Activated CD8-positive, alpha-beta T cell treated with anti-CD3 and anti-CD28 coated beads for 36 hours (primary cell): ENCODE results near the gene PRSS33. TPM values are rescaled to one million over a fixed set of nuclear protein-coding genes. Genes with fewer than 3 reads are reported as not detected.

Source experiments
- ATAC-seq: fragments of 200-7000 bp; cut with Tn5 transposase; one replicate; pipeline ENCODE4 v1.10.0; 2021; ENCODE audit warnings: mild to moderate bottlenecking, moderate library complexity
- CTCF ChIA-PET: fragments of 350-600 bp; sonication (Branson Sonifier 250); formaldehyde crosslinking; loops from one replicate; lab custom pipeline; 2021; ENCODE audit warnings: antibody characterized with exemption; lab: Charles Lee
- POLR2A ChIA-PET: fragments of 350-600 bp; sonication (Branson Sonifier 250); formaldehyde crosslinking; loops from one replicate; lab custom pipeline; 2021; ENCODE audit warnings: antibody characterized with exemption; lab: Charles Lee
- DNase-seq: peaks from one replicate; pipeline ENCODE4 v3.0.0-alpha.2; 2020
- H3K27ac Mint-ChIP-seq: one replicate; pipeline ENCODE4 v1.8.0; 2021; ENCODE audit warnings: mild to moderate bottlenecking, mixed read lengths
- H3K27me3 Mint-ChIP-seq: one replicate; pipeline ENCODE4 v1.8.0; 2021; ENCODE audit warnings: mixed read lengths
- H3K36me3 Mint-ChIP-seq: one replicate; pipeline ENCODE4 v1.8.0; 2021; ENCODE audit warnings: low read depth, mixed read lengths
- H3K4me1 Mint-ChIP-seq: one replicate; pipeline ENCODE4 v1.8.0; 2021; ENCODE audit warnings: low read depth, mixed read lengths
- H3K4me3 Mint-ChIP-seq: one replicate; pipeline ENCODE4 v1.8.0; 2021; ENCODE audit warnings: mild to moderate bottlenecking, moderate library complexity, mixed read lengths
- H3K9me3 Mint-ChIP-seq: one replicate; pipeline ENCODE4 v1.8.0; 2021; ENCODE audit warnings: mixed read lengths
- CTCF ChIP-seq: fragments of 200-600 bp; IDR thresholded peaks from one replicate; pipeline ENCODE4 v1.8.0; 2022; ENCODE audit warnings: antibody characterized with exemption, mild to moderate bottlenecking
- intact Hi-C: fragments of 100-400 bp; cut with micrococcal nuclease; formaldehyde crosslinking; loops from one replicate; pipeline ENCODE4 v1.10.0; 2022
- total RNA-seq, 2 experiments: library from RNA; stranded (reverse); gene quantifications; one replicate each; pipeline ENCODE4 v1.2.3, GENCODE V29; 2021

PRSS33 gene
- total RNA-seq, 2 experiments from 2014 or later: 0.29 TPM; not detected in 1

GRCh38 chr16:2803545-2804195 is 16.3 kb upstream of the PRSS33 start:
- no peak for ATAC-seq
- H3K27ac Mint-ChIP-seq: no peak overlapping the region
- TF ChIP-seq CTCF: no peak
- no peak for DNase-seq
- H3K4me3 Mint-ChIP-seq: no peak overlapping the region
- H3K9me3 Mint-ChIP-seq: peaks cover 7% of the 10 kb centered on the region
- no peaks in the 10 kb centered on the region for H3K36me3 Mint-ChIP-seq
- H3K4me1 Mint-ChIP-seq: no peaks in the 10 kb centered on the region
- H3K27me3 Mint-ChIP-seq: peaks cover 2% of the 10 kb centered on the region
- ChIA-PET POLR2A (no interaction called here), CTCF (no interaction called here)
- intact Hi-C loops: no loop called here

- intact Hi-C loops: no loop called here
- DNase-seq: no peak
- TF ChIP-seq CTCF: no peak
- no peak for ATAC-seq
- no peak overlapping the region for H3K27ac Mint-ChIP-seq
- no peak overlapping the region for H3K4me3 Mint-ChIP-seq
- H3K27me3 Mint-ChIP-seq: no peaks in the 10 kb centered on the region
- peaks cover 7% of the 10 kb centered on the region for H3K9me3 Mint-ChIP-seq
- no peaks in the 10 kb centered on the region for H3K4me1 Mint-ChIP-seq
- POLR2A ChIA-PET: interaction anchor here (0.8 to 1.2 kb wide), 2 partner anchors 17 to 48 kb away, joined by 3 read pairs; partner anchors contain the start of gene PRSS21
- CTCF ChIA-PET: interaction anchor here (1.5 to 1.6 kb wide), 2 partner anchors 8 to 127 kb away, joined by 4 to 6 read pairs; no protein-coding TSS in a partner anchor
- no peaks in the 10 kb centered on the region for H3K36me3 Mint-ChIP-seq
Observed at GRCh38 chr16:2799859-2800226, 12.5 kb upstream of the PRSS33 start.

- no peak for ATAC-seq
- Mint-ChIP-seq H3K27ac (no peak overlapping the region), H3K4me3 (no peak overlapping the region), H3K9me3 (peaks cover 7% of the 10 kb centered on the region), H3K36me3 (no peaks in the 10 kb centered on the region), H3K27me3 (peaks cover 4% of the 10 kb centered on the region), H3K4me1 (no peaks in the 10 kb centered on the region)
- intact Hi-C loops: no loop called here
- DNase-seq: no peak
- CTCF ChIA-PET: no interaction called here
- no peak for TF ChIP-seq CTCF
- POLR2A ChIA-PET: no interaction called here
Observed at GRCh38 chr16:2799205-2799858, 12.0 kb upstream of the PRSS33 start.

- Mint-ChIP-seq H3K27me3 (peaks cover 4% of the 10 kb centered on the region), H3K4me1 (no peaks in the 10 kb centered on the region), H3K9me3 (peaks cover 5% of the 10 kb centered on the region), H3K4me3 (no peak overlapping the region), H3K27ac (no peak overlapping the region), H3K36me3 (no peaks in the 10 kb centered on the region)
- ATAC-seq (no peak), DNase-seq (no peak)
- no peak for TF ChIP-seq CTCF
- ChIA-PET CTCF (interaction anchor here (0.9 to 1.7 kb wide), 2 partner anchors 69 to 120 kb away, joined by 3 to 4 read pairs; no protein-coding TSS in a partner anchor), POLR2A (interaction anchor here (1.7 kb wide), 1 partner anchor 31 kb away, joined by 4 read pairs; the partner anchor contains the start of gene ZG16B)
- intact Hi-C loops: no loop called here
Observed at GRCh38 chr16:2798723-2799204, 11.4 kb upstream of the PRSS33 start.
